Measurements from ENCODE around the gene MIOX.

MIOX gene

DNA sequence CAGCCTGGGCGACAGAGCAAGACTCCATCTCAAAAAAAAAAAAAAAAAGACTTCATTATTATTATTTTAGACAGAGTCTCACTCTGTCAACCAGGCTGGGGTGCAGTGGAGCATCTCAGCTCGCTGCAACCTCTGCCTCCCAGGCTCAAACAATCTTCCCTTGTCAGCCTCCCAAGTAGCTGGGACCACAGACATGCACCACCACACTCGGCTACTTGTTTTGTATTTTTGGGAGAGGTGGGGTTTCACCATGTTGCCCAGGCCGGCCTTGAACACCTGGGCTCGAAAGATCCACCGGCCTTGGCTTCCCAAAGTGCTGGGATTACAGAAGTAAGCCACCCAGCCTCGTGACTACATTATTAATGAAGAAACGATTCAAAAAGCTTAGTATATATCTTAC, 48.5 kb downstream of the MIOX start:
- Histone ChIP-seq H3K4me3 (ENCODE audit: low read depth, low read length) (no peak overlapping the region), H3K36me3 (ENCODE audit: control insufficient read depth, insufficient read depth, low read length) (no peaks in the 10 kb centered on the region), H3K27me3 (ENCODE audit: control insufficient read depth, insufficient read depth, low read length) (peaks cover 41% of the 10 kb centered on the region), H3K9me3 (ENCODE audit: control insufficient read depth, insufficient read depth, low read depth, low read length) (no peaks in the 10 kb centered on the region), H3K4me1 (ENCODE audit: control insufficient read depth, insufficient read depth, low read length) (peaks cover 13% of the 10 kb centered on the region), H3K9ac (ENCODE audit: low read length) (no peak overlapping the region), H3K27ac (ENCODE audit: low read depth, low read length) (no peak overlapping the region)

DNA sequence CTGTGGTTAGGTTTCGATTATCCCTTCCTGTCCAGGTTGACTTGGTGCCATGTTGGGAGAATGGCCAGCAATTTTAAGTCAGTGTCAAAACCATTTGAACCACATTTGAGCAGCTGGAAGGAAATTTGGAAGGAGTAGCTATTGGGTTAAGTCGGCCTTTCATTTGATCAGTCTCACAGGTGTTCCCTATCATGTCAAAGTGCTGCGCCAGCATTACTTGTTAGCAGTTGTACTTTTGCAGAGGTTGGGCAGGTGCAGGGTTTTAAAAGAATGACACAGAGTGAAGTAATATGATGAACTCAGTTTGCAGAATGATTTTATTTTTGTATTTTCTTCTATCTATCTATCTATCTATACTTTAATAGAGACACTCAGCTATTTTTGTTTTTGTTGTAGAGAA, 49.6 kb downstream of the MIOX start:
- Histone ChIP-seq H3K4me3 (ENCODE audit: low read depth, low read length) (no peak overlapping the region), H3K27ac (ENCODE audit: low read depth, low read length) (no peak overlapping the region), H3K9ac (ENCODE audit: low read length) (no peak overlapping the region), H3K9me3 (ENCODE audit: control insufficient read depth, insufficient read depth, low read depth, low read length) (no peaks in the 10 kb centered on the region), H3K4me1 (ENCODE audit: control insufficient read depth, insufficient read depth, low read length) (peaks cover 10% of the 10 kb centered on the region), H3K36me3 (ENCODE audit: control insufficient read depth, insufficient read depth, low read length) (no peaks in the 10 kb centered on the region), H3K27me3 (ENCODE audit: control insufficient read depth, insufficient read depth, low read length) (peaks cover 30% of the 10 kb centered on the region)

GRCh38 chr22:50537765-50538164, 51.1 kb downstream of the MIOX start:
- H3K27me3 ChIP-seq (ENCODE audit: control insufficient read depth, insufficient read depth, low read length) = peaks cover 14% of the 10 kb centered on the region
- H3K9me3 ChIP-seq (ENCODE audit: control insufficient read depth, insufficient read depth, low read depth, low read length) = no peaks in the 10 kb centered on the region
- no peaks in the 10 kb centered on the region for H3K36me3 ChIP-seq (ENCODE audit: control insufficient read depth, insufficient read depth, low read length)
- no peak overlapping the region for H3K27ac ChIP-seq (ENCODE audit: low read depth, low read length)
- peaks cover 8% of the 10 kb centered on the region; the same call in 1 of the 2 replicates for H3K4me1 ChIP-seq (ENCODE audit: control insufficient read depth, insufficient read depth, low read length)
- H3K9ac ChIP-seq (ENCODE audit: low read length) = no peak overlapping the region
- H3K4me3 ChIP-seq (ENCODE audit: low read depth, low read length) = no peak overlapping the region

Data from HUES6 (cell line).